Measurements from ENCODE around the gene SFRP2.

DNA sequence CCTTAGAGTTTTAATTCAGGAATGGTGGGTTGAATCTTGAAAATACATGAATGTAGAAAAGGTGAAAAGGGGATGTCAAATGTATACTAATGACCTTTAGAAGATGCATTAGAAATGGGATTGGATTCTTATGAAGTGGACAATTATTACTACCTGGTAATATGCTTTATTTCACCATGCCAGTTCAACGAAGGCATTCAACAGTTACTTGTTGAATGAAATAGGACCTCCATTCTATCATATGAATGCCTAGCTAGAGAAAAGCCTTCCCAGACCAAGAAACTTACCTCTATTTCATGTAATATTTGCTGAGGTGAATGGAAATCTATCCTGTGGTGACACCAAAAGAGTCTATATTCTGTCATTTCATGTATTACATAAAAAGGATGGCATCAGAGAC, 34.6 kb upstream of the SFRP2 start:
- TF ChIP-seq, protein P1, sequence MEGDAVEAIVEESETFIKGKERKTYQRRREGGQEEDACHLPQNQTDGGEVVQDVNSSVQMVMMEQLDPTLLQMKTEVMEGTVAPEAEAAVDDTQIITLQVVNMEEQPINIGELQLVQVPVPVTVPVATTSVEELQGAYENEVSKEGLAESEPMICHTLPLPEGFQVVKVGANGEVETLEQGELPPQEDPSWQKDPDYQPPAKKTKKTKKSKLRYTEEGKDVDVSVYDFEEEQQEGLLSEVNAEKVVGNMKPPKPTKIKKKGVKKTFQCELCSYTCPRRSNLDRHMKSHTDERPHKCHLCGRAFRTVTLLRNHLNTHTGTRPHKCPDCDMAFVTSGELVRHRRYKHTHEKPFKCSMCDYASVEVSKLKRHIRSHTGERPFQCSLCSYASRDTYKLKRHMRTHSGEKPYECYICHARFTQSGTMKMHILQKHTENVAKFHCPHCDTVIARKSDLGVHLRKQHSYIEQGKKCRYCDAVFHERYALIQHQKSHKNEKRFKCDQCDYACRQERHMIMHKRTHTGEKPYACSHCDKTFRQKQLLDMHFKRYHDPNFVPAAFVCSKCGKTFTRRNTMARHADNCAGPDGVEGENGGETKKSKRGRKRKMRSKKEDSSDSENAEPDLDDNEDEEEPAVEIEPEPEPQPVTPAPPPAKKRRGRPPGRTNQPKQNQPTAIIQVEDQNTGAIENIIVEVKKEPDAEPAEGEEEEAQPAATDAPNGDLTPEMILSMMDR (IDR thresholded peaks at IDR 0.05; ENCODE audit: borderline replicate concordance, extremely low read depth, low read length, poor library complexity, severe bottlenecking), result no peak
- no peak for TF ChIP-seq EZH2 (IDR thresholded peaks at IDR 0.05; ENCODE audit: borderline replicate concordance, low read depth, low read length, severe bottlenecking)
